Measurements from ENCODE around the gene AIRE.

Gene AIRE

DNA sequence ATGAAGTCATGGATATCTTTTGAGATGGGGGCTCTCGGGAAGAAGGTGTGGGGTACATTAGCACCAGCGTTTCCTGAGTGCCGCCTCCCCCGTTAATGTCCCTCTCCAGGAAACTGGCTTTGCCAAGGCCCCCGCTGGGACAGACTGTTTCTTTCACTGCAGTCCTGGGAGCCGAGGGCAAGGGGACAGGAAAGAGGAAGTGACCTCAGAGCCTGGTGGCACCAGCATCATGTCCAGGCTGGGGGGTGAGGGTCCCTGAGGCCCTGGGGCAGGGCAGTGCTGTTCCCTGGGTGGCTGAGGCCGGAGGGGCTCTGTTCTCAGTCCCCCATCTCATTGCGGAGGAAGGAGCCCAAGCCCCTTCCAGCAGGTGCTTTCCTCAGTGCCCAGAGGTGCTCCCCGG lies 20.0 kb downstream of the AIRE start:
- DNase-seq (ENCODE audit: low read depth, low spot score), result no peak

DNA sequence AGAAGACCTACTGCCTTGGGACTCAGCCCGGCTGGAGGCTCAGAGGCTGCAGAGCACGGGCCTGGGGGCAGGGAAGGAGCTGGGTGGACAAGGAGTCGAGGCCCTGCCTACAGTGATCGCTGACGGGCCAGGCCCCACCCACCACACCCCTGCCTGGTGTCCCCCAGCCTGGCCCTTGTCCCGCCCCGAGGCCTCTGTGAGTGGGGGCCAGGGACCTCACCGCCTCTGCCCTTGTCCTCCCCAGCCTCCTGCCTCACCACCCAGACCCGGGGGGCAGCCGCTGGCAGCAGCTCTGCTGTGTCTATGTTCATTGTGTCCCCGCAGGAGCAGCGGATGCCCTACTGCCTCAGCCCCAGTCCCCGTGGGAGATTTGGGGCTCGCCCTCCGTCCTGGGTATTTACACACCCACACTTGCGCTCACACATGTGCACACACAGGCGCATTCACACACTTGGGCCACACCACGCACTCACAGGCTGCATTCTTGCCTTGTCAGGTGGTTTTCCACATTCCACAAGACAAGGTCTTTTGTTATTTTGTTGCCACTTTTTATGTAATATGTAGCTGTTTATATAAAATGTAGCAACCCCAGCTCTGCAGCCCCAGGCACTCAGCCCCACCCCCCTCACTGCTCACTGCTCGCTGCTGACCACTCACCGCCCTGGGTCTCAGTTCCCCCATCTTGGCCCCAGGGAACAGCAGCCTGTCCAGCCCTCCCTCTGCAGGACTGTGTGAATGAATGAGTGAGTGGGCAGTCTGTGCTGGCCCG lies 21.4 kb downstream of the AIRE start:
- DNase-seq (ENCODE audit: low read depth, low spot score), result no peak

DNA sequence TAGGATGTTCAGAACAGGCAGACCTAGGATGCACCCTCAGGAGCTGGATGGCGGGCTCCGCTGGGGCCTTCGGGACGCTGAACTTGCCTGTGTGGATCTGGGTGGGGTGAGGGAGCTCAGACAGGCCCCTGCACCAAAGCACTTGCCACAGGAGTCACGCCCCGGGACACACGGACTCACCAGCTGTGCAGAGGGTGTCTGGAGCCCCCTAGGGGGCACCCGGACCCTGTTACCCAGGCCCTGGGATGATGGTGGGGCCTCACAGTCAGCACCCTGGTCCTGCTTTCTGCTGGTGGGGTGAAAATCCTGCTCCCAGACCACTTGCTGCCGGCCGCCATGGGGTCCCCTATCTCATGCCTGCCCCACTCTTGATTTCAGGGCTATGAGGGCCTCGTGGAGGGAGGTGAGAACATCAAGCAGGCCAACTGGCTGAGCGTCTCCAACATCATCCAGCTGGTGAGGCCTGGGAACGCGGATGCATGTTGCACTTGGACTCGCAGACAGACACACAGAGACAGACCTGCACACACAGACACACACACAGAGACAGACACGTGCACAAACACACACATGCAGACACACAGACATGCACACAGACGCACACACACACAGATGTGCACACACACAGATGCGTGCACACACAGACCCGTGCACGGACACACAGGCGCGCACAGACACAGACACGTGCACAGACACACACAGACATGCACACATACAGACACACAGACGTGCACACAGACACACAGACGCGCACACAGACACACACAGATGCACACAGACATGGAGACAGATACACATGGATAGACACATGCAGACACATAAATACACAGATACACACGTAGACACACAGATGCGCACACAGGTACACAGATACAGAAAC lies 25.2 kb downstream of the AIRE start:
- DNase-seq (ENCODE audit: low read depth, low spot score), result no peak

DNA sequence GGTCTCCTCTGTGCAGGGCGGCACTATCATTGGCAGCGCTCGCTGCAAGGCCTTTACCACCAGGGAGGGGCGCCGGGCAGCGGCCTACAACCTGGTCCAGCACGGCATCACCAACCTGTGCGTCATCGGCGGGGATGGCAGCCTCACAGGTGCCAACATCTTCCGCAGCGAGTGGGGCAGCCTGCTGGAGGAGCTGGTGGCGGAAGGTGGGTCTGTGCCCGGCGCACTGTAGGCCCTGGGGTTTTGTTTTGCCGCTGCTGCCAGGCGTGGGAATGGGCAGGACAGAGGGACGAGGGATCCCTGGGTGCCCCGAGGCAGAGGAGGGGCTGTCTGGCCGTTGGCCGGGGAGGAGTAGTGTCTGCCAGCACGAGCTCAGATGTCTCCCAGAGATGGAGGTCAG lies 26.4 kb downstream of the AIRE start:
- no peak for DNase-seq (ENCODE audit: low read depth, low spot score)

DNA sequence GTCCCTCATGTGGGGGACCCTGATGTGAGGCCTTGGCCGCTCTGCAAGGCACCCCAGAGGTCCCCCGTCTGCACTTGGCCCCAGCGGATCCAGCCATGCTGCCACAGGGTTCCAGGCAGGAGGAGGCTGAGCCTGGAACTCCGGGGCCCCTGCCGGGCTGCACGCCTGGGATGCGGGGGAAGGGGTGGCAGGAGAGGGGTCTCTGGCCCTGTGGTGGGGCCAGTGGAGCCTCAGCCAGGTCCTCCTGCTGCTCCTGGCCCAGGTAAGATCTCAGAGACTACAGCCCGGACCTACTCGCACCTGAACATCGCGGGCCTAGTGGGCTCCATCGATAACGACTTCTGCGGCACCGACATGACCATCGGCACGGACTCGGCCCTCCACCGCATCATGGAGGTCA lies 27.0 kb downstream of the AIRE start:
- no peak for DNase-seq (ENCODE audit: low read depth, low spot score)

DNA sequence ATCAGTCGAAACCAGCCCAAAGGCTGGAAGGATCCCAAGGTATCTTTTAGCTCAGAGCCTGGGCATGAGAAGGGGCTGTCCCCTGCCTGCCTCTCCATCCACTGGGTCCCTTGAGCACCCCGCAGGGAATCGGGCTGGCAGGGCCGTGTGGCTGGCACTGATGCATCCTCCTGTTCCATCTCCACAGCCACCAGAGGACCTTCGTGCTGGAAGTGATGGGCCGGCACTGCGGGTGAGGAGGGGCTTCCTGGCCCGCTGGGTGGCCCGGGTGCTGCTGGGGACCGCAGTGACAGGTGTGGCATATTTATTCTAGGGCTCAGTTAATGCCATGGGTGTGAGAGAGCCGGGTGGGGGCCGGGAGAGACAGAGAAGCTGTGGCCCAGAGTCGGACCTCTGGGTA lies 27.8 kb downstream of the AIRE start:
- DNase-seq (ENCODE audit: low read depth, low spot score), result no peak

DNA sequence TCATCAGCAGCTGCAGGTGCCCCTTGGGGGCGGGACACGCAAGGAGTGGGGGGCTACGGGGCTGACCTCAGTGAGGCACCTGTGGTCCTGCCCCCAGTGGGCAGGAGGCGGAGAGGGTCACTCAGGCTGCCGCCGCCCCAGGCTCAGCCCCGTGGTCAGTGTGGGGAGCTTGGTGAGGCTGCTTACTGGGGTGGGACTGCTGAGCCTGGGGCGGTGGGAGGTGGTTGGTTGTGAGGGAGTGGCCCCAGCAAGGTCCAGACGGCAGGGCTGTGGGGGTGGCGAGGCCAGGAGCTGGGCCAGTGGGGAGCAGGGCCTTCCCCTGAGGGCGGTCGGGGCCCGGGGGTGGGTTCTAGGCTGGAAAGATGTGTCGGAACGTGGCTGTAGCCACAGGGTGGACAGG lies 28.5 kb downstream of the AIRE start:
- DNase-seq (ENCODE audit: low read depth, low spot score), result no peak

DNA sequence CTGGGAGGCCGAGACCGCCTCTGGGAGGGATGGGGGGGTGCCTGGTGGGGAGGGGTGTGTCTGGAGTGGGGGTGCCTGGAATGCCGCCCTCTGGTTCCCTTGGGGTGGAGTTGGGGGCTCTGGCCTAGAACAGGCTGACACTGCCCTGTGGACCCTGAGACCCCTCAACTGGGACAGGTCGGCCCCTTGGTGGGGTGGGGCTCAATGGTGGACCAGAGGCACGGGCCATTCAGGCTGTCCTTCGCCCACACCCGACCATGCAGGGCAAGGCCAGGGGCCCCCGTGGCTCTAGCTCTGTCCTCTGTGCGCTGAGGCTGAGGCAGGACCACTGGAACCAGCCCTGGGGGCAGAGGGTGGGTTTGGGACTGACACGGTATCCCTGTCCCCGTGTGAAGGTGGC lies 28.9 kb downstream of the AIRE start:
- DNase-seq (ENCODE audit: low read depth, low spot score), result no peak

DNA sequence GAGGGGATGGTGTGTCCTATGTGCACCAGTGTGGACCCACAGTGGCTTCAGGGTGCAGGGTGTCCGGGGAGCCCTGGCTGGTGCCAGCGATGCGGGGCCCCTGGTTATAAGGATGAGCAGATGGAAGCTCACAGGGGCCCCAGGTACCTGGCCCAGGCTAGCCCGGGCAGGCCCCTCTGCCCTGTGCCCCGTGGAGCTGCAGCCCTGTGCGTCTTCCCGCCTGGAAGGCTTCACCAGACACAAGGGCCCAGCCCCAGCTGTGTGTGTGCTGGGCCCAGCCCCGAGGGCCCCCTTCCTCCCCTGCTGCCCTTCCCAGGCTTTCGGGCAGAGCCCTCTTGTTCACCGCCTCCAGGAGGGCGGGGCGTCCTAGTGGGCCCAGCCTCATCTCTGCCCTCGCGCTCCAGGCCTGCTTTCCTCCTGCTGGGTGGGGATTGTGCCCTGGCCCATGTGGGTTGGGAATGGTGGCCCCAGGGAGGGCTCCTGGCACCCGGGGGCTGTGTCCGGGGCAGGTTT lies 30.1 kb downstream of the AIRE start:
- no peak for DNase-seq (ENCODE audit: low read depth, low spot score)

DNA sequence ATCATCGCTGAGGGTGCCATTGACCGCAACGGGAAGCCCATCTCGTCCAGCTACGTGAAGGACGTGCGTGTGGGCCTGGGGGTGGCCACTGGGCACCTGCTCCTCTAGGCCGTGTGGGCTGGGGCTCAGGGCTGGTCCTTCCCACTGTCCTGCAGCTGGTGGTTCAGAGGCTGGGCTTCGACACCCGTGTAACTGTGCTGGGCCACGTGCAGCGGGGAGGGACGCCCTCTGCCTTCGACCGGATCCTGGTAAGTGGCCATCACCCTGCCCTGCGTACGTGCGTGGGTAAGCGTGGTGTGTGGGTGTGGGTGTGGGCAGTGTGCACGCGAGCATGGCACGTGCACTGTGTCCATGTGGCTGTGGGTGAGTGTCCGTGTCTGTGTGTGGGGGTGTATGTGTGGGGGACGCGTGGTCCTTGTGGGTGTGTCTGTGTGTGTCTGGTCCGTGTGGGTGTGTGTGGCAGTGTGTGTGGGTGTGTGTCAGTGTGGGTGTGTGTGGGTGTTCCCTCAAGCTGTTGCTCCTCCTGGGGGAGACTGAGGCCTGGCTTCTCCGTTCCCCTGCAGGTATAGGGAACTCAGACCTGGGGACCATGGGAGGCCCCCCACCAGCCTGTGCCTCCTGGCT lies 30.7 kb downstream of the AIRE start:
- DNase-seq (ENCODE audit: low read depth, low spot score), result no peak

DNA sequence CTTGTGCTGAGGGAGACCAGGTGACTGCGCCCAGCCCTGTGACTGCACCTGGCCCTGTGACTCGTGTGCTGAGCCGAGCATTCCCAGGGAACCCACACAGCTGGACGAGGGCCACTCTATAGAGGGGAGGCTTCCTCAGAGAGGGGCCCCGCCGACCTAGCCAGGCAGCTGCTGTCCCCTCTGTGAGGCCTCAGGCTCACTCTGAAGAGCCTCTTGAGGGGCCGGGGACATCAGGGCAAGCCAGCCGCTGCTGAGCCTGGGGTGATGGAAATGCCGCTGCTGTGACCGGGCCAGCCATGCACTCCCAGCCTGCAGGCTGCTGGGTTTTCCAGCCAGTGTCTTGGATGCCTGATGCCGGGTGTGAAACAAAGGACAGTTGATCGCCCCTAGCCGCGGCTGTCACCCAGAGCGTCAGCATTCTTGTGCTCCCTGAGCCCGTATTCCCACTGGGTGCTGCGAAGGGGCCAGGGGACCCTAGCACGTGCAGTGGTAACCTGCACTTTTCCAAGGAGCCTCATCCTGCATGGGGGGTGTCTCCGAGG lies 31.6 kb downstream of the AIRE start:
- no peak for DNase-seq (ENCODE audit: low read depth, low spot score)

DNA sequence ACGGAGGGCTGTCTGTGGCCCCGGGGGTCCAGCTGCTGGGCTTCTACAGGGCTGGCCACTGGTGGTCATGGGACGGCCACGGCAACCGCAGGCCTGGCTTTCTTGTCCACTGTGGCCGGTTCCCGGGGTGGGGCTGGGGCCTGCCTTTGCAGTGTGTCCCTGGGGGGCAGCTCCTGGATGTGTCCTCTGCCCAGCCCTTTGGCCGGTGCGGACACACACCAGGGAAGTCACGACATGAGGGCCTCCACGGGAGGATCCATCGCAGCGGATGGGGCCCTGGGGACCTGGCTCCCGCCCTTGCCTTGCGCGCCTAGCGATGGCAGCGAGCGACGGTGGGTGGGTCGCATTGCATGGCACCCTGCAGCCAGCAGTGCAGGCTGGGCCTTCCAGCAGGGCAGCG lies 32.2 kb downstream of the AIRE start:
- DNase-seq (ENCODE audit: low read depth, low spot score), result no peak

DNA sequence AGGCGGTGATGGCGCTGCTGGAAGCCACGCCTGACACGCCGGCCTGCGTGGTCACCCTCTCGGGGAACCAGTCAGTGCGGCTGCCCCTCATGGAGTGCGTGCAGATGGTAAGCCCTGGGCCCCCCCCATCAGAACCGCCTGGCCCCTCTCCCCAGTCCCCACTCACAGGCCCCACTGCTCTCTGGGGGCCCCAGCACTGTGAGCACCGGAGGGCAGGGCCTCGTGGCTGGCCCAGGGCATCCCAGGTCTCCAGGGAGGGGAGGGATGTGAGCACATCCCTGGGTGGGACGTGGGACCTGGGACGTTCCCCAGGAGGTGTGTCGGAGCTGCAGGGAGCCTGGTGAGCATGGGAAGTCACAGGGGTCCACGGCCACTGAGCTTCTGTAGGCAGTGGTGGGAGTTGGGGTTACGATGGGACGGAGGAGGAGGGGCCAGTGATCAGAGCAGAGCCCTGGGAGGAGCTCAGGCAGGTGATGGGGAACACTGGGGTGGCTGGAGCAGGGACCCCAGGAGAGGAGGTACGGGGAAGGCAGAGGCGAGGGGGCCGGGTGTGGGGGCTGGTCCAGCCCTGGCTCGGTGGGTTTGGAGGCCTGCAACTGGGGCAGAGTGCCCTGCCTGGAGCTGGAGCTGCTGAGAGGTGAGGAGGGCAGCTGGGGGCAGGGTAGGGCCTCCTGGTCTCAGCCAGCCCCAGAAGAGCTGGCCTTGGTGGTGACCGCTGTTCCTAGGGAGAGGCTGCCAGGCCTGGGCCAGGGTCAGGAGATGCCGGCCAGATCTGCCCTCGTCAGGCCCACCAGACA lies 33.0 kb downstream of the AIRE start:
- DNase-seq (ENCODE audit: low read depth, low spot score), result no peak

DNA sequence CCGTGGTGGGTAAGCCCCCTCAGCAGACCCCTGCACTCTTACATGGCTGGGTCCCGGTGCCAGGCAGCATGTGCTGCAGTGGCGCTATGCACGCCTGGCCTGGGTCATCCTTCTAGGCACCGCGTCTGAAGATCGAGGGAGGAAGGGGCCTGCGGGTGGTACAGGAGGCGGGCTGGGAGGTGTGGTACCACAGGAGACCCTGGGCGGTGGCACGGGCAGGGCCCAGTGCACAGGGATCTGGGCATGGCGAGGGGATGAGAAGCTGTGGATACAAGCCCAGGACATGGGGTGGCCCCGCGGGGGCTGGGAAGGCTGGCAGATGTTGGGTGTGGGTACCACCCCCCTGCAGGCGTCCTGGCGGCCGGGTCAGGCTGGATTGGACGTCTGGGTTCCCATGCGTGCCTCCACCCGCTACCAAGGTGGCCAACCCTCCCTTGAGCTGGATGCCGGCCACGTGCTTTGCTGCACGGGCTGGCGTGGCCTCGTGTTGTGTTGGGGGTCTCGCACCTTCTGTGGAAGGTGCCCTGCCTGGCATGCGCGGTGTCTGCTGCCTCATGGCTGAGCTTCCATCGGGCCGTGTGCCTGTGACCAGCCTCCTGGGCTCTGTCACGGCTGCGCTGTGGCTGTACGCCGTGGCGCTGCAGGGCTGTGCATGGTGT lies 33.9 kb downstream of the AIRE start:
- no peak for DNase-seq (ENCODE audit: low read depth, low spot score)

DNA sequence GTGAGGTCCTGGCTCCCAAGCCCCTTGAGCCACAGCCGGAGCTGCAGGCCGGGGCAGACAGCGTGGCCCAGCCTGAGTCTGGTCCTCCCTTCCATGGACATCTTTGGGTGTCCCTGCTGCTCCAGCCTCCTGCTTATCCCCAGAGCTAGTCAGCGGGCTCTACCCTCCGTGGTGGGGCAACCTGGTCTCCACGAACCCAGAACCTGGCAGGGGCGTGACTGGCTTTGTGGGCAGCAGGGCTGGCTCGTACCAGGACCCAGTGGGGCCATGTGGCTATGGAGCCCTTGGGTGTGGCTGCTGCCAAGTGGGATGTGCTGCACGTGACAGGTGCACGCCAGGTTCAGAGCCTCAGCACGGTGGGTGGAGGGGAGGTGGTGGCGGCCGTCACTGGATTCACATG lies 35.2 kb downstream of the AIRE start:
- DNase-seq (ENCODE audit: low read depth, low spot score), result no peak

DNA sequence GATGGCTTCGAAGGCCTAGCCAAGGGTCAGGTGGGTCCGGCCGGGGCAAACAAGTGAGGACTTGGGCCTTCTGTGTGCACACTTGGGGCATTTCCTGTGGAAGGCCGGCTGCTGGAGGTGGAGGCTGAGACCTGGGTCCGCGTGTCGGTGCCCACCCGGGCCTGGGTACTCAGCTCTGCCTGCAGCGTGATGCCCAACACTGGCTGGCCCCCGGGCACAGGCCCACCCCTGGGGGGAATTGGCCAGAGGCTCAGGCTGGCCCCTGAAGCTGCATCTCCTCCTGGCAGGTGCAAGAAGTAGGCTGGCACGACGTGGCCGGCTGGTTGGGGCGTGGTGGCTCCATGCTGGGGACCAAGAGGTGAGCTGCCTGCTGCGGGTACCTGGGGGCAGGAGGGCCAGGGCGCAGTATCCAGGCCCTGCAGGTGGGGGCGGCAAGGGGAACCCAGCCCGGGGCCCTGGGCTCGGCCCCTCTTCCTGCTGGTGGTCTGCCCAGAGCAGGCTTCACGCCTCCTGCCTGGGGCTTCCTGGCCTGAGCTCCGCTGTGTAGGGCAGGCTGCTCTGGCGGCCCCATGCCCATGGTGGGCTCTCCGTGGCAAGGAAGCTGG lies 36.3 kb downstream of the AIRE start:
- no peak for DNase-seq (ENCODE audit: low read depth, low spot score)

DNA sequence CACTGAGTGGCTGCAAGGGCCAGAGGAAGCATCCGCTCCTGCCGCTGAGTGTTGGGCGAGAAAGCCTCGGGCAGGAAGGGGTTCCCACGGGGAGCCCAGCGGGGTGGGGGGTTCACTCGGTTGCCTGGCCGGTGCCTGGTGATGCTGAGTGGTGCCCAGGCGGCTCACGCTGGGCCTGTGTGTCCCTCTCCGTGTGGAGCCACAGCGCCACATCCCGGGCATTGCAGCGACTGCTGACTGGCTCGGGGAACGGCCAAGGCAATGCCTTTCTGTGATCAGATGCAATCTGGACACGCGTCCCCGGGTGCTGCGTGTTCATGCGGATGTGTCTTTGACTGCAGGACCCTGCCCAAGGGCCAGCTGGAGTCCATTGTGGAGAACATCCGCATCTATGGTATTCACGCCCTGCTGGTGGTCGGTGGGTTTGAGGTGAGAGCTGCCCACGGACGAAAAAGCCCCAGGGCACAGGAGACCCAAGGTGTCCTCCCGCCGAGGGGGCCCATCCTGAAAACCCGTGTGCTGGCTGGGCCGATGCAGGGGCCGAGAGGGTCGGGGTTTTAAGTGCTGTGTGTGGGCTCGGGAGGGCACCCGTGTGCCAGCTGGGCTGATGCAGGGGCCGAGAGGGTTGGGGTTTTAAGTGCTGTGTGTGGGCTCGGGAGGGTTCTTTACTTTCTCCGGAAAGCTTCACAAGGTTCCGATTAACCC lies 37.1 kb downstream of the AIRE start:
- DNase-seq (ENCODE audit: low read depth, low spot score), result no peak

DNA sequence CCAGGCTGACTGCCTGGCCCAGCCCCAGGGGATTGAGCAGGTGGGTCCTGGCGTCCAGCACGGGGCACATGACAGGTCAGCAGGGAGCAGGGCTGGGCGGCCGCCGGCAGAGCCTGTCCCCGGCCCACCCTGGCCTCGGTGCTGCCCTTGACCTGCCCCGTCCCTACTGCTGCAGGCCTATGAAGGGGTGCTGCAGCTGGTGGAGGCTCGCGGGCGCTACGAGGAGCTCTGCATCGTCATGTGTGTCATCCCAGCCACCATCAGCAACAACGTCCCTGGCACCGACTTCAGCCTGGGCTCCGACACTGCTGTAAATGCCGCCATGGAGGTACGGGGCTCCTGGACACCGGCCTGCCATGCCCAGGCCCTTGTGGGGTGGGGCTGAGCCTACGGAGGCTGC lies 37.9 kb downstream of the AIRE start:
- no peak for DNase-seq (ENCODE audit: low read depth, low spot score)

DNA sequence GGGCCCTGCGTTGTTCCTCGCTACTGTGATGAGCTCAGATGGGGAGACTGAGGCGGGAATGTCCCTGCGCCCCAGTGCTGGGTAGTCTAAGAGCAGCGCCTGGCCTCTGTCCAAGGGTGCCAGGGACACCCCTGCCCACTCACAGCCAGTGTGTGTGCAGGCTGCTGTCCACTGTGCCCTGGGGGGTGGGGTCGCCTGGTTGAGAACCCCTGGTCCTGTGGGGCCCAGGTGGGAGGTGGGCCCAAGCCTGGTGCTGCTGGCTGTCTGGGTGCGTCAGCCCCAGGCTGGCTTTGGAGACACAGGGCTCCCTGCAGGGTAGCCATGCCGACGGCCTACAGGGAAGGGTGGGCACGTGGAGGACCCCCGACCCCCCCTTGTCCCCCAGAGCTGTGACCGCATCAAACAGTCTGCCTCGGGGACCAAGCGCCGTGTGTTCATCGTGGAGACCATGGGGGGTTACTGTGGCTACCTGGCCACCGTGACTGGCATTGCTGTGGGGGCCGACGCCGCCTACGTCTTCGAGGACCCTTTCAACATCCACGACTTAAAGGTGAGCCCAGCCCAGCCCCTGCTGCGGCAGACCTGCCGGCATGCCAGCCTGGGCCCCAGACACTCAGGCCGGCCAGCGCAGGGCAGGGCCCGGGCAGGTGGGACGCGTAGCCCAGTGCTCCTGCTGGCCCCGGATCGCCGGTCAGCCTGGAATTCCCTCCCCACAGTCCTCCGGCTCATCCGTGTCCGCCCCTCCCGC lies 38.6 kb downstream of the AIRE start:
- DNase-seq (ENCODE audit: low read depth, low spot score), result no peak
